CD4-positive, alpha-beta T cell treated with Interleukin-17A for 4 hours (primary cell): ENCODE results near the gene ACTG2.

ENCODE experiments used
- DNase-seq: peaks from one replicate; pipeline ENCODE4 v3.0.0-alpha.2; 2020; ENCODE audit warnings: mixed read lengths

Gene ACTG2

DNA sequence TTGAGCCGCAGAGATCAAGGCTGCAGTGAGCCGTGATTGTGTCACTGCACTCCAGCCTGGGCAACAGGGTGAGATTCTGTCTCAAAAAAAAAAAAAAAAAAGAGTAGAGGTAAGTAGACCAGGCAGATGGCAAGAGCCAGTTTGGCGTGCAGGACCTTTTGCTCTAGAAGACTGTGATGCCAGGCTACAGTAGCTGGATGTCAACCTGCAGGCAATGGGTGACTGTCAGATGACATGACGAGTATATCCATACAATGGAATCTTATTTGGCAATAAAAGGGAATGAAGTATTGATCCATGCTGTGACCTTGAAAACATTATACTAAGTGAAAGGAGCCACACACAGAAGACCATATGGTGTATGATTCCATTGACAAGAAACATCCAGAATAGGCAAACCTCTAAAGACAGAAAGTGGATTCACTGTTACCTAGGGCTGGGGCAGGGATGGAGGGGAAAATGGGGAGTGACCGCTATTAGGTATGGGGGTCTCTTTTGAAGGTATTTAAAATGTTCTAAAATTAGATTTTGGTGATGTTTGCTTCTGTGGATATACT lies 22.7 kb downstream of the ACTG2 start:
- no peak for DNase-seq

DNA sequence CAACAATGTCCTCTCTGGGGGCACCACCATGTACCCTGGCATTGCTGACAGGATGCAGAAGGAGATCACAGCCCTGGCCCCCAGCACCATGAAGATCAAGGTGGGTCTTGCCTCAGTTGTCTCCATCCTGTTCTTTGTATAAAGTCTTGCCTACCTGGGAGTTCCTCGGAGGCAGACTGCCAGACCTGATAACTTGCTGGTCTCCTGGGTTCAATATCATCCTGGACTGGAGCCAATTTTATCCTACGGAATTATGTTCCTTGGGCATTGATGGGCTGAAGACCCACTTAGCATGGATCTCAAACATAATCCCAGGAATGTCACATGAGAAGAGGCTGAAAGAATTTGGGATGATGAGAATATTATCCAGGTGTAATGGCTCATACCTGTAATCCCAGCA lies 23.9 kb downstream of the ACTG2 start:
- DNase-seq = no peak

DNA sequence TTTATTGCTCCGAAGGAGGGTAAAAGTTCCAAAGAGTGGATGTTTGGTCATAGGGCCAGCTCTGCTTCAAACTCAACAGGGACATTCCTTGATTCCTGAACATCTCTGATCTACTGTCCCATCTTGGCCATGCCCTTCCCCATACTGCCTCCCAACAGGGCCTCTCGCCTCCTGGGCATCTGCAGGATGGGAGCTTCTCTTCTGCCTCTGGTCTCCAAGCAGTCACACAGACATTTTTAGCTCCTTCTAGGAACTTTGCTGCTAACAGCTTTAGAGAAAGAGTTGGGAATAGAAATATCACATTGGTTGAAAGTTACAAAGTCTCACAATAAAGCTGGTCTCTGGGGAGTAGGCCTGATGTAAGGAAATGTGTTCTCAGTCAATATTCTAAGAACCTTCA lies 24.5 kb downstream of the ACTG2 start:
- no peak for DNase-seq

DNA sequence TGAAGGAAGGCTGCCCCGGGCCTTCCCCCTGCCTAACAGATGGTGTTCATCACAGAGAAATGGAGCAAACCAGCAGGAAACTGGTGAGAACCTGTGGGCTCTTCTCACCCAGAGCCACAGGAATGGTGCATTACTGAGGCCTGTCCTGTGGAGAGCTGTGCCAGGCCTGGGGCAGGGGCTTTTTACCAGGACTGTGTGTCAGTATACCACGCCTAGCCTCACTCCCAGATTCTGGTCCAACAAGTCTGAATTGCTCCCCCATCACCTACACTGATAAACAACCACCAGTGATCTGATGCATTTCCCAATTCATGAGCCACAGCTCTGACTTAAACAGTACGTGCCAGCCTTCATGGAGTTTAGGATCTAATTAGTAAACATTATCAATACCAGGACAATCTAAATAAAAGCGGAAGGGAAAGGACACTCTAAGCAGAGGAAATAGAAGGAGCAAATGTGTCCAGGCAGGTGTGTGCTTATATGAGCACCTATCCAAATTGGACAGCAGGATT lies 24.9 kb downstream of the ACTG2 start:
- DNase-seq = no peak

DNA sequence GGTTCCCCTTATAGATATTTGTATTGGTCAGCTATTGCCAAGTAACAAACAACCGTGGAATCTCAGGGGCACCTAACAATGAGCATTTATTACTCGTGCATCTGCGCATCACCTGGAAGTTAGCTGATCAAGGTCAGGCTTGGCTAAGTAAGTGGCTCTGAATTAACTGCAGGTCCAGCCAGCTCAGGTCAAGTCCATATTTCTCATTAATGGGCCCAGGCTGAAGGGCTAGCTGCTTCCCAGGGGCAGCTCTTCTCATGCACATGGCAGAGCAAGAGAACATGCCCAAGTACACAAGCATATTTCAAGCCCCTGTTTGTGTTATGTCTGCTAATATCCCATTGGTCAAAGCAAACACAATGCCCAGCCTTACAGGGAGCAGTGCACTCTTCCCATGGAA lies 26.0 kb downstream of the ACTG2 start:
- no peak for DNase-seq

DNA sequence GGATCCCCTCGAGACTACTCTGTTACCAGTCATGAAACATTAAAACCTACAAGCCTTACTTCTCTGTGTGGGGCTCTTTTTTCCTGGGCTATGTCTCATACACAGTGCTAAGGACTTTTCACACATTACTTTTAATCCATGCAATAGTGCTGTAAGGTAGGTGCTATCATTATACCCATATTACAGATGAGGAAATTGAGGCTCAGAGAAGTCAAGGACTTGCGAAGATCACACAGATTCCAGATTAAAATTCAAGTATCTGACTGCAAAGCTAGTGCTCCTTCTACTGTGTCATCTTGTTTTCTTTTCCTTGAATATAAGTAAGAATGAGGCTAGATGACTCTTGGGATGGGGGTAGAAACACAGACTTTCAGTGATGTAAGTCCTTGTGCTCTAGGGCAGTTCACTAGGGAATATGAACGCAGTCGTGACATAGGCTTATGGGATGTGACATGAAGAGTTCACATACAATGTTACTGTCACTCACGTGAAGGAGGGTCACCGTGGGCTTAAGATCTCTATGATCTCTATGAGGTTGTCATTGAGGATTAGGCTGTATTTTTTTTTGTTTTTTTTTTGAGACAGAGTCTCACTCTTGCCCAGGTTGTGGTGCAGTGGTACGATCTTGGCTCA lies 26.9 kb downstream of the ACTG2 start:
- DNase-seq = no peak

DNA sequence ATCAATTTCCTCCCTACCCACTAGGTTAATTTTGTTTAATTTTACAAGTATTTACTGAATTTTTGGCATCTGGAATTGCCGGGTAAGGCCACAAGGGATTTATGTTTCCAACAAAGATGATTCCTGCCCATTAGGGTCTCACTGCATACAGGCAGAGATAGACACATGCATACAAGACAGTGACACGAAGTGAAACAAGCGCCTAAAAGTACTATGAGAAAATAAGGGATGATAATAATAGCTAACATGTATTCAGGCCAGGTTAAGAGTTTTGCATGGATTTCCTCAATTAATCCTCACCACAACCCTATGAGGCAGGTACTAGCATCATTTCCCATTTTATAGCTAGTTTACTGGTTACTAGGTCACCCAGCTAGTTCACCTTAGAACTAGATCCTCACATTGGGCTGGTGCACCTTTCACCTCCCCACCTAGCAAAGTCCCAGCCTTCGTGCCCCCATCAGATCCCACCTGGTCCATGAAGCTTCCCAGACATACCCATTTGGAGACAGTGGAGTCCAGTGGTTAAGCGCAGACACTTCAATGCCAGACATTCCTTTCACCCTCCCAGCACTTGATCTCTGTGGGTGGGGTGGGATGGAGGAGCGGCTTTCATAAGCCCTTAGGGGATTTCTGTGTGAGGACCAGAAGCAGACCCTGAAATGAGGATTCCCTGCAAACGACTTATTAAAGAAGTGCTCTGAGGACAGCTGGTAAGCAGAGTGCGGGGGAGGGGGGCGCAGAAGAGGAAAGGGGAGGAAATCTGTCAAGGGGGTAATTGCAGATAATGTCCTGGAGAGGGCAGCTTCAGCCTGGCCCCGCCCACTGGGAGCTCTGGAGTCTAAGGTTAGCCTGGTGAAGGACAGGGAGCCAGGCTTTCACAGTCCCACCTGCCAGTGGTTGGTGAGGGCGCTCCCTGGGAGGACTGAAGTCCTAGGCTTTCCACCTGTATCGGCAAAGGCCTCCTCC lies 28.1 kb downstream of the ACTG2 start:
- peak; percentile 58 for DNase-seq

DNA sequence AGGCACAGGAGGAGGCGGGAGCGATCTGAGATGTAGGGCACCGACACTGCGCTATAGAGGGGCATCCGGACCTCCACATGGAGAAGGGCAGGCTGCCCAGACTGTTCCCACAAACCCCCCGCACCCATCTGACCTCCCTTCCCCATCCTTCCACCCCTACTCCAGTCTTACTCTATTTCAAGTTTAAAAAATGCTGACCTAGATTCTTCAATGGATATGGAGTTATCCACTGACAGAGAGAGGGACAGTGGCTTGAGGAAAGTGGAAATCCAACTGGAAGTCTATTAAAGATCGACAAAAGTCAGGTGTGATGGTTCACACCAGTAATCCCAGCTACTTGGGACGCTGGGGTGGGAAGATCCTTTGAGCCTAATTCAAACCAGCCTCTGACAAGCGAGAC lies 28.8 kb downstream of the ACTG2 start:
- DNase-seq = no peak

DNA sequence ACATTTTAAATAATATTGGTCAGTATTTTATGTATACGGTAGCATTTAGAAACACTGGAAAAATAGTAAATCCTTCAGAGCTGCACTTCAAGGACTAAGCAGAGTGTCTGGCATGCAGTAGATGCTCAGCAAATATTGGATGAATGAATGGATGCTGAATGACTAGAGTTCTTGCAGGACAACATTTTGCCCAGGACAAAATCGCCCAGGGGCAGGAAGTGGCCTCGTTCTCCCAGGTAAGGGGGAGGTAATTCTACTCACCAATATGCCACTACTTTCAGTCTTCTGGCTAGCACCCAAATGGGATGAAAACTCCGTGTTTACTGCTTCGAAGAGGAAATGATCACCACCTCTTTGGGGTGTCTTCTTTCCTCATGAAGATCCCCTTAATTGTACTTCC lies 29.9 kb downstream of the ACTG2 start:
- no peak for DNase-seq

DNA sequence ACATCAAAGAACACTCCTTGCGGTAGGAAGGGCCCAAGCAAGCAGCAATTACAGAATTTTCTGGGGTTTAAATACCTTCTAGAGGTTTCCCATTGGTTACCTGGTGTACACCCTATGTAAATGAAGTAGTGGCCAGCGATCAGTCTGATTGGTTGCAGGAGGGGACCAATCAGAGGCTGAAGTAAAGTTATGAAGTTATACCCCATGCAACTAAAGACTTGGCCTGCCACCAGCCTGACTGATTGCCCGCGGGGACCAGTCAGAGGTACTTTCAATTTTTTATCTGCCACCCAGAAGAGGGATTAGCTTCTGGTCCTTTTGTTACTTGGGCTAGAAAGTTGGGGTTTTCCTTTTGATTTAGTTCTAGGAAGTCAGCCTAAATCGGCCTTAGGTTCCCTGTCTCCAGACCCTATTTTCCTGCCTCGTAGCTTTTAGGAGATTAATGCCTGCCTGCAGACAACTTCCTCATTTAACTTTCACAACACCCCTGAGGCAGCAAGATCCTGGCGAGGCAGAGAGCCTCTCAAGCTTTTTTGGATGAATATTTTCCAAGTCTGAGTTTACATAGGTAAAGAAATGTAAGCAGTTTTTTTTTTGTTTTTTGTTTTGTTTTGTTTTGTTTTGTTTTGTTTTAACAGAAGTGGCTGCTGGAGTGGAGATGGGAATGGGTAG lies 32.4 kb downstream of the ACTG2 start:
- no peak for DNase-seq

DNA sequence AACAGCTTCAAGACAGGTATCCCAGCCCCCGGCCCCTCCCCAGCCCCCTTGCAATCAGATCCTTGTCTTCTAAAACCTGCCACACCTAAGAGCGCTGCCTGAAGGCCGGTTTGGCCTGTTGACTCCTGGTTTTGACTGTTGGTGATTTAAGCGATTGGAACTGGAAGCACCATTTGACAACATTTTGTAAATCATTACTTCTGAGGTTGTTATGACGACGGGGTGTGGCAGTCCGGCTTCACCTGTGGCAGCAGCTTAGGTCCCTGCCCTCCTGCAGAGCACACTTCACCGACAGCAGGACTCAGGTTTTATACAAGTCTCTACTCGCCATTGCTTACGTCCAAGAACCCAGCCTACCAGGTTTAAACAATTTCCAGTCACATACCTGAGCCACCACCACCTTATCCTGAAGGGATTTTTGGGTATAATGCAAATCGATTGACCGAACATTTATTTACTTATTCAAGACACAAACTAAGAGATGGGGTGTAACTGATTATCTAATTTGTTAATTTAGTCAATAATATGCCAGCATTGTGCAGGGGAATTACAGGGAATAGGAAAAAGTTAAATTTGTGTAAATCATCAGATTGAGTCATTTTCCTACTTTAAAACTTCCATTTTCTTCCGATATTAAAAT lies 33.2 kb downstream of the ACTG2 start:
- no peak for DNase-seq

DNA sequence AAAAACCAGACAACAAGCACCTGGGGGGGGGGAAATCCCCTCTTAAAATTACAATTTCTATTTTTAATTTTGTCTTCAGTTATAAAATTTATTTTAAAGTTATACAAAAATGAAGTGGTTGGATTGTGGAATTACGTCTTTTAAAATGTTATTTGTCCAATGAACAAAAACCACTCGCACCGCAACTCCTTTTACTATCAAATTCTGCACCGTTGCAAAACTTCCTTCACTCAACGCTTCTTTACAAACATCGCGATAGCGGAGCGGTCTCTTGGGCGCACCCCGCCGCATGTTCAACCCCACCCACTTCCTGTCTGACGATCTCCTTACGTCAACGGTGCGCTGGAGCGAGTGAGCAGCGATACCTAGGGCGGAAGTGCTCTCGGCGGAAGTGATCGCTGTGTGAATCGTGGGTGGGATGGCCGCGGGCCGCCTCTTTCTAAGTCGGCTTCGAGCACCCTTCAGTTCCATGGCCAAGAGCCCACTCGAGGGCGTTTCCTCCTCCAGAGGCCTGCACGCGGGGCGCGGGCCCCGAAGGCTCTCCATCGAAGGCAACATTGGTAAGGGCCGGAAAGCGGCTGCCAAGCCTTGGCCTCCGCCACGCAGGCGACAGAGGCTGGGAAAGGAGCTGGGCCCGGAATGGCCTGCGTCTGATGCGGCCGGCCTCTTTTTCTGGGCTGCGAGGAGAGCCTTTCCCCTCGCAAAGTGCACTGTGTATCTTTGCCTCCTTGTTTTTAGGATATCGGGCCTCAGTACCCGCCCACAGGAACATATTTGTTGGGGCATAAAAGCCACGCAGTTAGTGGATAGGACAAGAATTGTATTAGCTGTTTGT lies 33.9 kb downstream of the ACTG2 start, which contains the start of gene DGUOK:
TSS of gene DGUOK (plus strand) at position 388 of the 835 bp plus-strand sequence. CDS start at position 419, 31 bp downstream.
- DNase-seq = peak; percentile 96

DNA sequence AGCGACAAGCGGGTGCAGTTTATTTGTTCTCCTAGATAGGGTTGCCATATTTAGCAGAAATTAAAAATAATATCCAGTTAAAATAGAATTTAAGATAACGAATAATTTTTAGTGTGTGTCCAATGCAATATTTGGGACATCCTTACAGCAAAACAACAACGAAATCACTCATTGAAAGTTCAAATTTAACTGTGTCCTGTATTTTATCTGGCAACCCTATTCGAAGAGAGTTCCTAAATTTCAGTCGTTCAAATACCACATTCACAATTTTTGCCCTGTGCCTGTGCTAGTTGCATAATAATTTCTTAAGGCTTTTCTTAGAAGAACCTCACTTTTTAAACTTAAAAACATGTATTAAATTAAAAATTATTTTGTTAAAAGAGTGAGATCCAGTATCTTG lies 34.5 kb downstream of the ACTG2 start:
- no peak for DNase-seq

DNA sequence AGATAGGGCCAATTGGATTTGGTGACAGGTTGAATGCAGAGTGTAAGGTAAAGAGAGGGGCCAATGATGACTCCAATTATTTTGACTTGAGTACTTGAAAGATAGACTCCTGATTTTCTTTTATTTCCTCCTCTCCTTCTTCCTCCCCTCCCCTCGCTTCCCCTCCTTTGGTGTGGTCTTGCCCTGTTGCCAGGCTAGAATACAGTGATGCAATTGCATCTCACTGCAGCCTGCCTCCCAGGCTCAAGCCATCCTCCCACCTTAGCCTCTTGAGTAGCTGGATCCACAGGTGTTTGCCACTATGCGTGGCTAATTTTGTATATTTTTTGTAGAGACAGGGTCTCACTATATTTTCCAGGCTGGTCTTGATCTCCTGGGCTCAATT lies 36.1 kb downstream of the ACTG2 start:
- no peak for DNase-seq

DNA sequence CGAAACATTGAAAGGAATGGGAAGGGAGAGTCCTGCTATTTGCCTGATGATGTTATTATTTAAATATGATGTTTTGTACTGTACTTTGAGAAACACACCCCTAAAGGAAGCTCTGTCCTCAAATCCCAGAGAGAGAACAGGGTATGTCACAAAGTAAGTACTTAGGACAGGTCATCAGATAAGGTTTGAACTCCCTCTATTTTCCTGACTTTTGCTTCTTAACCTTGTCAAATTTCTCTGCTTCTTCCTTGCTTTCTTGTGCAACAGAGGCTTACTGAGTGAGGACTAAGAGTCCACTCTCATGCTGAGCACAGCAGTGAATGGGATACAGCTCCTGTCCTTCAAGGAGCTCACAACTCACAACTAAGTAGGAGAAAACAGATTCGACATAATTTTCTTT lies 37.6 kb downstream of the ACTG2 start:
- DNase-seq = no peak

DNA sequence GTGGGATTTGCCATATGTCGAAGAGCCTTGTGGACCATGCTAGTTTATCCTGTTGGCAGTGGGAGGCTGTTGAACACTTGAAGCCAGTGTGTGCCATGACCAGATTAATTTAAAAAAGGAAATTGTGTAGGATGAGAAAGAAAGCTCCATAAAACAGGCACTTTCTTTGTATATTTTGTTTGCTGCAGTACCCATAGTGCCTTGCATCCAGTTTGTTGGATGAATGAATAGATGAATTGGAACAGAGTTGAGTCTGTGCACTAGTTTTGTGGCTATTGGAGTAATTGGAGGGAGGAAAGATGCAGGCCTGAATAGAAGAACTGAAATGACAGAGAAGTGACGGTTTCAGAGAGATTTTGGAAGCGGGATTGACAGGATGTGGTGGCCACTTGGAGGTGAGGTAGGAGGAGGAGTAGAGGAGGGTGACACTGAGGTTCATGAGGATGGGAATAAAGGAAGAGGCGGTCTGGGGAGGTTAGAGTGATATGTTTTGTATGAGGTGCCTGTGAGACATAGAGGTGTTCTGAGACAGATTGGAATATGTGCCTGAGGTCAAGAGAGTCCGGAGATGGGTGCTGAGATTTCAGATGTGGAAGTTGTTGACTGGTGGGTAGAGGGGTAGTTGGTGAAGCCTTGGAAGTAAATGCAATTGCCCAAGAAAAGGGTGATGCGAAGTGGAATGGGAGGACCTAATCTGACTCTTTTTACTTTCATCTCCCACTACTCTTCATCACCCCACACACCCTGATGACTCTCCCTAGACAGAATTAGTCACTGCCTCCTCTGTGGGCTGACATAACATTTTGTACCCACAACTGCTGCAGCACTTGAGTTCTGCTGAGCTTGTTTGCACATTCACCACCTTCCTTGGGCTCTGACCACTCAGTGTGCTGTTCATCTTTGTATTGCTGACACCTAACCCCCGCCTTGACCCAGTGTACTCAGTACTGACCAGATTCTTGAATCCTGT lies 39.0 kb downstream of the ACTG2 start:
- DNase-seq = peak; percentile 48

DNA sequence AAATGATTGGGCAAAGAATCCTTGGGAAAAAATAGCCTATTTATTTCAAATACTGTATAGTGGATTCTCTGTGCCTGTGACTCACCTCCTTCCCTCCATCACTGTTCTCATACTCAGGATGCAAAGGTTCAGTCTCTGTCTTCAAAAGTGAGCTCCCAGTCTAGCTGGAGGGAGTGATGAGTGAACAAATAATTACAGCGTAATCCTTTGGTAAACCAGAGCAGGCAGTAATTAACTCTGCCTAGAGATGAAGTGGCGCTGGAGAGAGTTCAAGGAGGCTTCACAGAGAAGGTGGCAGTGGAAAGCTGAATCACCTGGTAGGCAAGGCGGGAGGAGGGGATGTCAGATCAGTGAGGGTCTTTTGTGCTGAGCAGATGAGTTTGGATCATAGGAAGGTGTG lies 40.4 kb downstream of the ACTG2 start:
- no peak for DNase-seq

DNA sequence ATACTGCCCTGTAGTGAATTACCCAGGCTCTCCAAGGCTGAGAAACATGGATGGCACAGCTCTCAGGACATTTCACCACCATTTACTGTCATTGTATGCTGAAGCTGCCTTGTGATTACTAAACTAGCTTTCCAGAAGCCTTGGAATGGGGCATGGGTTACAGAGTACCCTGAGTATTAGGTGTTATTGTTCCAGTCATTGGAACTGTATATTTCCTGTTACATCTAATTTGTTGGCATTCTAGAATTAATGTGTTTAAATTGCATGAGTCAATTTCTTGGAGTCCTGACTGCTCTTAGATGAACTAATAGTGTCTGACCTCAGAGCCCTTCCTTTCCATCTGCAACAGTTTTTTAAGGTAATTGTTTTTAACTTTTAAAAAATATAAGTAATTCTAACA lies 42.8 kb downstream of the ACTG2 start:
- DNase-seq = no peak

DNA sequence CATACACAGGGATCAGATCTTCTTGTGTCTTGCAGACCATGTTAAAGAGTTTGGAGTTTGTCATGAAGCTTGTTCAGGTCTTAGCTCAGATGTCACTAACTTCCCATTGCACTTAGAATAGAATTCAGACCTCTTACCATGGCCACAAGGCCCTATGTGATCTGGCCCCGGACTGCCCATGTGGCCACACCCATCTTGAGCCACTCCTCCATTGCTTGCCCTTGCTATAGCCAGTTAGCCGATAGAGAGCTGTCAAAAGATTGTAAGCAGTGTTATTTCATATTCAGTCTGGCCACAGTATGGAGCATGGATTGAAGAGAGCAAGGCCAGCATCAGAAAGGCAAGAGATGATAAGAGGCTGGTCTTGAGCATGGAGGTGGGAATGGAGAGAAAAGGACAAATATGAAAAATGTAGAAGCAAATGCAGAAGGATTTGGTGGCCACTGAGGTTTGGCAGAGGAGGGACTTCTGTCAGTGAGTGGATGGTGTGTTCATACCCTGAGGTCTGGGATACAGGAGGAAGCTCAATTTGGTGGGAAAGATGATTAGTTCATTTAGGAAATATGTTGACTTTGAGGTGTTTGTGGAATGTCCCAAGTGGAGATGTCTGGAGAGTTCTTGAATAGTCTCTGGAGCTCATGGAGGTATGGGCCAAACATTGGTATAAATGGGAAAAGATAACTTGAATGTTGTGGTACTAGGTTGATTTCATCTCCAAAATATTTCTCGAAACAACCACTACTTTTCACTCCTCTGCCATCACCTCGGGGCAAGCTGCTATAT lies 44.5 kb downstream of the ACTG2 start:
- DNase-seq = no peak

DNA sequence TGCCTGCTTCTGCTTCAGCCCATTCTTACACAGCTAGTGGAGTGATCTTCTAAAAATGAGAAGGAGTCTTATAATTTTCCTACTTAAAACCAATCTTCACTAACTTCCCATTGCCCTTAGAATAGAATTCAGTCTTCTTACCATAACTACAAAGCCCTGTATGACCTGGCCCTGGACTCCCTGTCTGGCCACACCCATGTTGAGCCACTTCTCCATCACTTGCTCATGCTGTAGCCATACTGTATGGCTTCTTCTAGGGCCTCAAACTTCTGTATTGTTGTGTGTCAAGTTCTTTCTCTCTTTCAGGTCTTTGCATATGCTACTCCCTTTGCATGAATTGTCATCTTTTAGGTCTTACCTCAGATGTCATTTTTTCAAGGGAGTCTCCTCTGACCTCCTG lies 45.1 kb downstream of the ACTG2 start:
- no peak for DNase-seq
